GM12878 (cell line): ENCODE results near the gene PHACTR3. TPM values are rescaled to one million over a fixed set of nuclear protein-coding genes. Genes with fewer than 3 reads are reported as not detected.

ENCODE experiments used
- ATAC-seq: fragments of 200-7000 bp; cut with Tn5 transposase; 3 replicates; pipeline ENCODE4 v1.9.1; 2020; ENCODE audit warnings: mild to moderate bottlenecking, moderate library complexity
- BruUV-seq: library from RNA; stranded (reverse); fragments of 400-500 nt; replicated peaks from 2 replicates; lab custom pipeline; 2021; lab: Mats Ljungman, UMichigan
- CTCF ChIA-PET: fragments of 300-600 bp; sonication (Branson Sonifier 250); formaldehyde crosslinking; extraction: SDS; loops from one replicate; lab custom pipeline; 2021; ENCODE audit warnings: inconsistent platforms; lab: Yijun Ruan, JAX
- POLR2A ChIA-PET: fragments of 350-600 bp; formaldehyde crosslinking; extraction: SDS; loops from one replicate; lab custom pipeline; 2021; ENCODE audit warnings: inconsistent platforms; lab: Charles Lee
- RAD21 ChIA-PET: fragments of 300-600 bp; sonication (Branson Sonifier 250); formaldehyde crosslinking; loops from one replicate; lab custom pipeline; 2023; ENCODE audit warnings: antibody characterized with exemption; ENCODE audit not compliant: unreplicated experiment; lab: Charles Lee
- SMC1A ChIA-PET: fragments of 300-600 bp; sonication (Branson Sonifier 250); formaldehyde crosslinking; loops from one replicate; lab custom pipeline; 2023; ENCODE audit not compliant: unreplicated experiment, uncharacterized antibody; lab: Charles Lee
- DNase-seq: peaks from one replicate; pipeline ENCODE4 v3.0.0-alpha.2; 2011; ENCODE audit warnings: low read depth, low spot score
- FAIRE-seq: peaks from 3 replicates; lab custom pipeline; 2011; peaks lifted over from hg19 to GRCh38; lab: Jason Lieb, UNC
- H2AFZ ChIP-seq: 2 replicates; pipeline ENCODE4 v1.6.0; 2011; ENCODE audit warnings: low read depth, low read length, control low read depth; ENCODE audit not compliant: control insufficient read depth
- H3K27ac ChIP-seq: 2 replicates; pipeline ENCODE4 v1.5.1; 2011; ENCODE audit warnings: control low read depth; ENCODE audit not compliant: control insufficient read depth, insufficient read depth
- H3K27me3 ChIP-seq, 2 experiments: replicated peaks in 1 of 2; 2 replicates each; pipeline versions ENCODE4 v1.6.0 to v1.6.1; 2011; ENCODE audit warnings: low read length in 1 of 2; ENCODE audit not compliant: control insufficient read depth in 2 of 2, insufficient read depth in 2 of 2
- H3K36me3 ChIP-seq, 2 experiments: 2 replicates each; pipeline ENCODE4 v1.5.1; 2011; ENCODE audit warnings: low read length in 1 of 2; ENCODE audit not compliant: control insufficient read depth in 2 of 2, insufficient read depth in 2 of 2
- H3K4me1 ChIP-seq: 2 replicates; pipeline ENCODE4 v1.6.1; 2011; ENCODE audit warnings: mild to moderate bottlenecking, low read length, moderate library complexity, mixed read lengths; ENCODE audit not compliant: control insufficient read depth, insufficient read depth
- H3K4me2 ChIP-seq: 2 replicates; pipeline ENCODE4 v1.6.0; 2011; ENCODE audit warnings: control low read depth; ENCODE audit not compliant: control insufficient read depth, insufficient read depth
- H3K4me3 ChIP-seq: fragments of 200-600 bp; sonication (generic); 2 replicates; pipeline ENCODE4 v1.5.1; 2016
- H3K79me2 ChIP-seq: 2 replicates; pipeline ENCODE4 v1.6.0; 2011; ENCODE audit warnings: low read length; ENCODE audit not compliant: control insufficient read depth, insufficient read depth
- H3K9ac ChIP-seq: 2 replicates; pipeline ENCODE4 v1.8.0; 2011; ENCODE audit warnings: low read length, control low read depth, mixed read lengths; ENCODE audit not compliant: control insufficient read depth, insufficient read depth
- H3K9me3 ChIP-seq: replicated peaks from 3 replicates; pipeline ENCODE4 v1.5.1; 2011; ENCODE audit warnings: mild to moderate bottlenecking, low read length; ENCODE audit not compliant: control insufficient read depth, insufficient read depth
- H4K20me1 ChIP-seq: 2 replicates; pipeline ENCODE4 v1.6.0; 2011; ENCODE audit not compliant: control insufficient read depth, insufficient read depth
- ATF2 ChIP-seq: IDR thresholded peaks from 2 replicates; pipeline ENCODE4 v1.6.1; 2012; ENCODE audit warnings: low read length, inconsistent platforms
- BCLAF1 ChIP-seq: fragments of 450-650 bp; IDR thresholded peaks from 2 replicates; pipeline ENCODE4 v1.6.1; 2017; ENCODE audit warnings: antibody characterized with exemption, mild to moderate bottlenecking, moderate library complexity
- GABPA ChIP-seq: IDR thresholded peaks from 2 replicates; pipeline ENCODE4 v1.6.1; 2014; ENCODE audit warnings: antibody characterized with exemption, low read depth, mild to moderate bottlenecking, inconsistent platforms
- KDM1A ChIP-seq: fragments of 200-600 bp; sonication (generic); IDR thresholded peaks from 2 replicates; pipeline ENCODE4 v1.6.1; 2016; ENCODE audit warnings: borderline replicate concordance
- MEF2A ChIP-seq: IDR thresholded peaks from 2 replicates; pipeline ENCODE4 v1.6.1; 2011; ENCODE audit warnings: low read depth, mild to moderate bottlenecking, low read length, moderate library complexity; ENCODE audit not compliant: insufficient read depth
- NFYB ChIP-seq: IDR thresholded peaks from 2 replicates; pipeline ENCODE4 v1.6.1; 2011; ENCODE audit warnings: low read depth, mild to moderate bottlenecking, low read length, improper control_type of control experiment, moderate library complexity; ENCODE audit not compliant: insufficient read depth
- RAD51 ChIP-seq: fragments of 450-650 bp; IDR thresholded peaks from 2 replicates; pipeline ENCODE4 v1.6.1; 2016; ENCODE audit warnings: moderate library complexity, mild to moderate bottlenecking, inconsistent platforms
- RELA ChIP-seq: fragments of 450-650 bp; IDR thresholded peaks from 2 replicates; pipeline ENCODE4 v1.8.0; 2014; ENCODE audit warnings: borderline replicate concordance; ENCODE audit not compliant: partially characterized antibody
- REST ChIP-seq: IDR thresholded peaks from 2 replicates; pipeline ENCODE4 v1.6.1; 2012; ENCODE audit warnings: mild to moderate bottlenecking, low read depth, low read length
- SPI1 ChIP-seq: IDR thresholded peaks from 2 replicates; pipeline ENCODE4 v1.6.1; 2011; ENCODE audit warnings: low read depth, mild to moderate bottlenecking, low read length, moderate library complexity, borderline replicate concordance; ENCODE audit not compliant: insufficient read depth
- TCF7 ChIP-seq: IDR thresholded peaks from 2 replicates; pipeline ENCODE4 v1.6.1; 2014; ENCODE audit warnings: antibody characterized with exemption, borderline replicate concordance
- ZNF207 ChIP-seq: fragments of 450-650 bp; IDR thresholded peaks from 2 replicates; pipeline ENCODE4 v1.6.1; 2014; ENCODE audit warnings: antibody characterized with exemption, mild to moderate bottlenecking, borderline replicate concordance
- ZNF274 ChIP-seq: IDR thresholded peaks from one replicate; pipeline ENCODE4 v1.8.0; 2011; ENCODE audit not compliant: insufficient read length, insufficient read depth
- WGBS: methylation state at CpG from one replicate; pipeline ENCODE4 v1.1.6; 2016; ENCODE audit warnings: low lambda C conversion rate; ENCODE audit not compliant: insufficient replicate concordance, insufficient coverage; ENCODE audit errors: missing lambda C conversion rate; 5-methylcytosine and 5-hydroxymethylcytosine counted together
- in situ Hi-C: fragments of 300-500 bp; cut with MboI; formaldehyde crosslinking; loops from 9 replicates; pipeline ENCODE4 v1.14.3; 2018; ENCODE audit warnings: mixed read lengths
- intact Hi-C: fragments of 100-400 bp; cut with micrococcal nuclease; formaldehyde crosslinking; loops from one replicate; pipeline ENCODE4 v1.14.2; 2022; ENCODE audit not compliant: unreplicated experiment
- polyA plus RNA-seq, 11 experiments: library from polyadenylated mRNA; depleted of rRNA in 4 of 11; unstranded in 6 of 11; stranded (reverse) in 5 of 11; fragments of >200 nt; fragmentation: Nextera tagmentation in 4 of 11; fragmentation: Illumina TruSeq in 1 of 11; extraction: Ambion mirVana in 4 of 11; extraction: Trizol in 1 of 11; gene quantifications; 1 replicate in 1 of 11; 2 replicates in 10 of 11; pipeline versions ENCODE4 v1.2.1 to v1.2.3, GENCODE V29; 2011 to 2016; ENCODE audit warnings: inconsistent platforms in 2 of 11, missing spikeins in 2 of 11, low read depth in 1 of 11
- total RNA-seq, 4 experiments: library from RNA; depleted of rRNA in 3 of 4; stranded (reverse); fragments of >200 nt in 3 of 4; fragmentation: Illumina TruSeq in 1 of 4; extraction: Trizol in 1 of 4; gene quantifications; 2 replicates each; pipeline versions ENCODE4 v1.2.1 to v1.2.3, GENCODE V29; 2013 to 2021

The PHACTR3 gene
- total and polyA plus RNA-seq, 10 of the 15 experiments (the other 5 are each of a cell fraction or from before 2014, with no cell fraction given): 0.17 to 2.7 (median 0.27) TPM; not detected in 1

- DNase-seq (no peak), FAIRE-seq (no peak), ATAC-seq (no peak)
- ChIA-PET RAD21 (no interaction called here), CTCF (interaction anchor here (0.9 to 1.2 kb wide), 2 partner anchors 9 to 18 kb away, joined by 4 to 6 read pairs; no protein-coding TSS in a partner anchor), POLR2A (no interaction called here), SMC1A (interaction anchor here (0.5 kb wide), 1 partner anchor 320 kb away, joined by 3 read pairs; no protein-coding TSS in a partner anchor)
- Histone ChIP-seq H2AFZ (no peak overlapping the region), H4K20me1 (no peaks in the 10 kb centered on the region), H3K9ac (no peak overlapping the region), H3K4me2 (no peak overlapping the region), H3K27me3 (peaks cover 0 to 2% of the 10 kb centered on the region in 2 experiments; a peak in 1 of 4 replicates), H3K79me2 (no peaks in the 10 kb centered on the region), H3K4me3 (no peak overlapping the region), H3K27ac (no peak overlapping the region), H3K36me3 (no peaks in the 10 kb centered on the region), H3K4me1 (no peaks in the 10 kb centered on the region), H3K9me3 (no peaks in the 10 kb centered on the region)
- 65% methylated on average over 24 of the region's 24 CpGs for WGBS
- TF ChIP-seq ZNF207: no peak
- TF ChIP-seq ZNF274: no peak
- TF ChIP-seq RAD51: no peak
- TF ChIP-seq BCLAF1: no peak
- no peak for TF ChIP-seq REST
- no peak for TF ChIP-seq TCF7
- TF ChIP-seq GABPA: no peak
- no peak for TF ChIP-seq NFYB
- TF ChIP-seq SPI1: no peak
- TF ChIP-seq ATF2: no peak
- TF ChIP-seq MEF2A: no peak
- TF ChIP-seq KDM1A: no peak
- no peak for TF ChIP-seq RELA
- BruUV-seq: no TSS peak
- in situ Hi-C loops (no loop called here), intact Hi-C loops (no loop called here)
Measured at GRCh38 chr20:59589086-59589684, 15.2 kb upstream of the PHACTR3 start.
